Astrocyte of the cerebellum (primary cell): ENCODE measurements around the gene DROSHA.
"Not testable (repeated sequence)": the region's sequence is repeated elsewhere in the genome, so short reads cannot be mapped to it uniquely, and the experiment has no call there.

Source experiments
- DNase-seq: peaks from one replicate; pipeline ENCODE4 v3.0.0-alpha.2; 2011; ENCODE audit warnings: low read depth
- H3K4me3 ChIP-seq: 2 replicates; pipeline ENCODE4 v1.5.1; 2011; ENCODE audit warnings: mild to moderate bottlenecking, low read depth, low read length, moderate library complexity
- CTCF ChIP-seq: IDR thresholded peaks from 2 replicates; pipeline ENCODE4 v1.5.1; 2012; ENCODE audit warnings: low read length, low read depth, moderate library complexity, mild to moderate bottlenecking; ENCODE audit errors: missing control alignments
- in situ Hi-C: cut with HindIII; loops from 2 replicates; pipeline ENCODE4 v1.10.0; 2017; ENCODE audit warnings: low sequenced_read_pairs

The DROSHA gene

GRCh38 chr5:31569068-31569467, 37.2 kb upstream of the DROSHA start:
- DNase-seq = no peak
- TF ChIP-seq CTCF = no peak
- H3K4me3 ChIP-seq = no peak overlapping the region
- in situ Hi-C loops = no loop called here

GRCh38 chr5:31568302-31568835, 36.5 kb upstream of the DROSHA start:
- H3K4me3 ChIP-seq = no peak overlapping the region
- no peak for TF ChIP-seq CTCF
- in situ Hi-C loops = no loop called here
- no peak for DNase-seq

- DNase-seq, in situ Hi-C loops, H3K4me3 ChIP-seq: not testable (repeated sequence)
These were observed 34.5 kb upstream of the DROSHA start for GRCh38 chr5:31566362-31566761.

GRCh38 chr5:31563216-31563615, 31.3 kb upstream of the DROSHA start:
- DNase-seq = no peak
- in situ Hi-C loops = no loop called here
- no peak for TF ChIP-seq CTCF
- H3K4me3 ChIP-seq = no peak overlapping the region

GRCh38 chr5:31561946-31562345, 30.1 kb upstream of the DROSHA start:
- no peak overlapping the region for H3K4me3 ChIP-seq
- TF ChIP-seq CTCF = no peak
- DNase-seq = no peak
- in situ Hi-C loops = no loop called here

- DNase-seq = no peak
- TF ChIP-seq CTCF = no peak
- in situ Hi-C loops = no loop called here
- H3K4me3 ChIP-seq = no peak overlapping the region
These were observed 28.0 kb upstream of the DROSHA start for GRCh38 chr5:31559942-31560341.

- no peak for DNase-seq
- in situ Hi-C loops = no loop called here
- no peak for TF ChIP-seq CTCF
- H3K4me3 ChIP-seq = no peak overlapping the region
These were observed 24.6 kb upstream of the DROSHA start for GRCh38 chr5:31556461-31556860.
